ENCODE results near the gene TPST1.

Gene TPST1

DNA sequence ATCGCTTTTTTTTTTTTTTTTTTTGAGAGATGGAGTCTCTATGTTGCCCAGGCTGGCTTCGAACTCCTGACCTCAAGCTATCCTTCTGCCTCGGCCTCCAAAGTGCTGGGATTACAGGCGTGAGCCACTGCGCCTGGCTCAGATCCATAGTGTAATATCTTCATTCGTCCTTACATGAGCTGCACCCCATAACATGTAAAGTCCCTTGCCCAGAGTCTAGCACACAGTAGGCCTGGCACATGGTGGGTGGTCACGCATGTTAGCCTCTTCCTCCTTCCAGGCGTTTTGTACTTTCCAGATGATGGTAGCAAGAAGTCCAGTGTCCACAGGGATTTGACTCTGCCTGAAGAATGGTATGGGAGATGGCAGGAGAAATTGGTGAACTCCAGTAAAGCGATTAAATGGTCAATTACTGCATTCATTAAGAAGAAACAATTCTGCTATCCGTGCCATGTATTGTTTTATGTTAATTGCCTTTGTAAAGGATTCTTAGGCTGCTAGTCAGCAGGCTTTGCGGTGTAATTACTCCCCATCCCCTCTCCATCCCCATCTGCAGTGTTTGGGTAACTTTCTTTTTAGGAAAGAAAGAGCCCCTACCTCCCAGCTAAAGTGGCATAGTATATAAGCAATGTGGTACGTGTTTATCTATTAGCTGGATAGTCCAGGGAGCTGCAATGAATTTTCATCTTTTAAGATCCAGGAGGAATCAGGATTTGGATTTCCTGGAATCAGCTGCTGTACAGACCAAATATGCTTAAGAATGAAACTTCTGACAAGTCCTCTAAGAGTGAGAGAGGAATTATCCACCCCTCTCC, 1.2 kb downstream of the TPST1 start:
- H3K27ac Mint-ChIP-seq = peak overlapping the region; percentile 51 to 88 (median 72)
- H3K4me1 Mint-ChIP-seq = peaks cover 19% of the 10 kb centered on the region
- no peaks in the 10 kb centered on the region for H3K9me3 Mint-ChIP-seq
- H3K4me3 Mint-ChIP-seq = peak overlapping the region; percentile 92 to 96 (median 94)
- TF ChIP-seq, protein P1, sequence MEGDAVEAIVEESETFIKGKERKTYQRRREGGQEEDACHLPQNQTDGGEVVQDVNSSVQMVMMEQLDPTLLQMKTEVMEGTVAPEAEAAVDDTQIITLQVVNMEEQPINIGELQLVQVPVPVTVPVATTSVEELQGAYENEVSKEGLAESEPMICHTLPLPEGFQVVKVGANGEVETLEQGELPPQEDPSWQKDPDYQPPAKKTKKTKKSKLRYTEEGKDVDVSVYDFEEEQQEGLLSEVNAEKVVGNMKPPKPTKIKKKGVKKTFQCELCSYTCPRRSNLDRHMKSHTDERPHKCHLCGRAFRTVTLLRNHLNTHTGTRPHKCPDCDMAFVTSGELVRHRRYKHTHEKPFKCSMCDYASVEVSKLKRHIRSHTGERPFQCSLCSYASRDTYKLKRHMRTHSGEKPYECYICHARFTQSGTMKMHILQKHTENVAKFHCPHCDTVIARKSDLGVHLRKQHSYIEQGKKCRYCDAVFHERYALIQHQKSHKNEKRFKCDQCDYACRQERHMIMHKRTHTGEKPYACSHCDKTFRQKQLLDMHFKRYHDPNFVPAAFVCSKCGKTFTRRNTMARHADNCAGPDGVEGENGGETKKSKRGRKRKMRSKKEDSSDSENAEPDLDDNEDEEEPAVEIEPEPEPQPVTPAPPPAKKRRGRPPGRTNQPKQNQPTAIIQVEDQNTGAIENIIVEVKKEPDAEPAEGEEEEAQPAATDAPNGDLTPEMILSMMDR (IDR thresholded peaks at IDR 0.05; ENCODE audit: unreplicated experiment in 3 of 3) = no peak
- peaks cover 18% of the 10 kb centered on the region for H3K36me3 Mint-ChIP-seq (ENCODE audit: low read depth)
- peaks cover 5% of the 10 kb centered on the region for H3K27me3 Mint-ChIP-seq (ENCODE audit: low read depth)

DNA sequence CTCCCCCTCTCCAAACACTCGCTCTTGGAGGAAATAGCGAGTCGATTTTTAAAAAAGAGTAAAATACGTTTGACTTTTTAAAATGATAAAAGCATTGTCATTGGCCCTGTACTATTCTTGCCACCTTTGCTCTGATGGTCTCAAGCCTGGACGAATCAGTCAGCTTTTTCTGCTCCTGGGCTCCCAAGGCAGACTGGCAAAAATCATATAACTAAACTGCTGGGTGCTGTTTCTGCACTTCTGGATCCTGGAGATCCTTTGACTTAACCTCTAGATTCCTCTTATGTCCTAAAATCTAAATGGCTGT, 1.8 kb downstream of the TPST1 start:
- H3K9me3 Mint-ChIP-seq = no peaks in the 10 kb centered on the region
- H3K4me3 Mint-ChIP-seq = peak overlapping the region; percentile 92 to 96 (median 94)
- H3K36me3 Mint-ChIP-seq (ENCODE audit: low read depth) = peaks cover 18% of the 10 kb centered on the region
- TF ChIP-seq, protein P1 (IDR thresholded peaks at IDR 0.05; ENCODE audit: unreplicated experiment in 3 of 3) = no peak
- peak overlapping the region in 2 of 3 experiments; percentile 1 to 51 for H3K27ac Mint-ChIP-seq
- H3K4me1 Mint-ChIP-seq = peaks cover 19% of the 10 kb centered on the region
- H3K27me3 Mint-ChIP-seq (ENCODE audit: low read depth) = peaks cover 5% of the 10 kb centered on the region

DNA sequence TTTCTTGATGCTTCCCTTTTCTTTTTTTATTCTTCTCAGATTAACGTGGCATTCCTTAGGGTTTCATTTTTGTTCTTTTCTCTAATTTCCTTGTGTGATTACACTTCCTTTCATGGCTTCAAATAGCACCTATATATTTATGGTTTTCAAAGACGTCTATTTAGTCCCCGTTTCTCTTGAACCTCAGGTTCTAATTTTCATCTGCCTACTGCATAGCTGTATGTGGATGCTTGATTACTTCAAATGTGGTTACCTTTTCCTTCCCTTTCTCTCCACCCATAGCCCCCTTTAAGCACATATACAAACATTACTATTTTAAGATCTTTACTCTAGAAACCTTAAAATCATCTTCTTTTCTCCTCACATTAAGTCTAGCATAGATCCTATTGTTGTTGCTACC, 2.4 kb downstream of the TPST1 start:
- no peaks in the 10 kb centered on the region for H3K9me3 Mint-ChIP-seq
- no peaks in the 10 kb centered on the region for H3K27me3 Mint-ChIP-seq (ENCODE audit: low read depth)
- TF ChIP-seq, protein P1 (IDR thresholded peaks at IDR 0.05; ENCODE audit: unreplicated experiment in 3 of 3) = no peak
- H3K27ac Mint-ChIP-seq = peak overlapping the region in 2 of 3 experiments; percentile 1 to 2
- peaks cover 19% of the 10 kb centered on the region for H3K4me1 Mint-ChIP-seq
- peak overlapping the region; percentile 92 to 96 (median 94) for H3K4me3 Mint-ChIP-seq
- H3K36me3 Mint-ChIP-seq (ENCODE audit: low read depth) = peaks cover 18% of the 10 kb centered on the region

DNA sequence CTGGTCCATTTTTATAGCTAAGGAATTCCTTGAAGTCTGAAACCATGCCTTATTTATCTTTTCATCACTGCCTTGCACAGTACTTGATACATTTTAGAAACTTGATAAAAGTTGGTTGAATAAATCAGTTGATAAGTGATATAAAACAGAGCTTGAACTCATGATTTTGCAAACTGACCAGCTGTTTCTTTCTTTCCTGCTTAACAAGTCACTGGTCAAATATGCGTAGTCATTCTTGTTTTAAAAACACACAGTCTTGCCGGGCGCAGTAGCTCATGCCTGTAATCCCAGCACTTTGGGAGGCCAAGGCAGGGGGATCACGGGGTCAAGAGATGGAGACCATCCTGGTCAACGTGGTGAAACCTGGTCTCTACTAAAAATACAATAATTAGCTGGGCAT, 6.3 kb downstream of the TPST1 start:
- TF ChIP-seq, protein P1 (IDR thresholded peaks at IDR 0.05; ENCODE audit: unreplicated experiment in 3 of 3) = no peak
- no peaks in the 10 kb centered on the region for H3K27me3 Mint-ChIP-seq (ENCODE audit: low read depth)
- no peak overlapping the region for H3K27ac Mint-ChIP-seq
- no peak overlapping the region for H3K4me3 Mint-ChIP-seq
- peaks cover 15% of the 10 kb centered on the region for H3K4me1 Mint-ChIP-seq
- H3K36me3 Mint-ChIP-seq (ENCODE audit: low read depth) = peaks cover 29% of the 10 kb centered on the region
- no peaks in the 10 kb centered on the region for H3K9me3 Mint-ChIP-seq

DNA sequence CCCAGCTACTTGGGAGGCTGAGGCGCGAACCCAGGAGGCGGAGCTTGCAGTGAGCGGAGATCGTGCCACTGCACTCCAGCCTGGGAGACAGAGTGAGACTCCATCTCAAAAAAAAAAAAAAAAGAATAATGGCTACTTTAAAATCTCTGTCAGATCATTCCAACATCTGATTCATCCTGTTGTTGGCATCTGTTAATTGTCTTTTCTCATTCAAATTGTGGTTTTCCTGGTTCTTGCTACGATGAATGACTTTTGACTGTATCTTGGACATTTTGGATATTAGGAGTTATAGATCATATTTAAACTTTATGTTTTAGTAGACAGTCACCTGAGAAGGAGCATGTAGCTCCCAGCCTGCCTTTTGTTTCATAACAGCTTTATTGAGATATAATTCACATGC, 8.5 kb downstream of the TPST1 start:
- H3K27ac Mint-ChIP-seq = peak overlapping the region in 1 of 3 experiments; percentile 55
- TF ChIP-seq, protein P1 (IDR thresholded peaks at IDR 0.05; ENCODE audit: unreplicated experiment in 3 of 3) = no peak
- no peaks in the 10 kb centered on the region for H3K27me3 Mint-ChIP-seq (ENCODE audit: low read depth)
- H3K9me3 Mint-ChIP-seq = no peaks in the 10 kb centered on the region
- H3K4me1 Mint-ChIP-seq = no peaks in the 10 kb centered on the region
- no peak overlapping the region for H3K4me3 Mint-ChIP-seq
- H3K36me3 Mint-ChIP-seq (ENCODE audit: low read depth) = peaks cover 31% of the 10 kb centered on the region

DNA sequence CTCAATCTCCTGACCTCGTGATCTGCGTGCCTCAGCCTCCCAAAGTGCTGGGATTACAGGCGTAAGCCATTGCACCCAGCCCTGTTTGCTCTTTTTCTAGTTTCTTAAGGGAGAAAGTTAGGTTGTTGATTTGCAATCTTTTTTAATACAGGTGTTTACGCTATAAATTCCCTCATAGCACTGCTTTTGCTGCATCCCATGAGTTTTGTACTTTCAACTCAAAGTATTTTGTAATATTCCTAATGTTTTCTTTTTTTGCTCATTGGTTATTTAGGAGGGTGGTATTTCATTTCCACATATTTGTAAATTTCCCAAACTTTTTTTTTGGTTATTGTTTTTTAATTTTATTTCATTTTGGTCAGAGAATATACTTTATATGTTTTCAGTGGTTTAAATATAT, 11.6 kb downstream of the TPST1 start:
- TF ChIP-seq, protein P1 (IDR thresholded peaks at IDR 0.05; ENCODE audit: unreplicated experiment in 3 of 3) = no peak
- H3K27ac Mint-ChIP-seq = no peak overlapping the region
- peaks cover 6% of the 10 kb centered on the region for H3K4me1 Mint-ChIP-seq
- H3K27me3 Mint-ChIP-seq (ENCODE audit: low read depth) = no peaks in the 10 kb centered on the region
- H3K9me3 Mint-ChIP-seq = no peaks in the 10 kb centered on the region
- H3K36me3 Mint-ChIP-seq (ENCODE audit: low read depth) = peaks cover 14% of the 10 kb centered on the region
- H3K4me3 Mint-ChIP-seq = no peak overlapping the region
